CD4-positive, alpha-beta memory T cell (primary cell): Measurements from ENCODE around the gene SLC27A5. TPM values are rescaled to one million over a fixed set of nuclear protein-coding genes. Genes with fewer than 3 reads are reported as not detected.
A peak's percentile ranks its signal among the peaks of the same experiment; 100 is the strongest.
"Not testable (repeated sequence)": the region's sequence is repeated elsewhere in the genome, so short reads cannot be mapped to it uniquely, and the experiment has no call there.

Experiments
- CTCF ChIA-PET: fragments of 350-600 bp; sonication (Branson Sonifier 250); formaldehyde crosslinking; loops from one replicate; lab custom pipeline; 2021; ENCODE audit warnings: inconsistent platforms; ENCODE audit not compliant: partially characterized antibody; lab: Charles Lee
- POLR2A ChIA-PET: fragments of 350-600 bp; sonication (Branson Sonifier 250); formaldehyde crosslinking; loops from one replicate; lab custom pipeline; 2021; ENCODE audit not compliant: partially characterized antibody; lab: Charles Lee
- DNase-seq, 5 donors: peaks; one replicate each; pipeline versions ENCODE4 v3.0.0 to v3.0.0-alpha.2; 2020 to 2022; ENCODE audit warnings: mixed read lengths in 1 of 5
- H3K27ac ChIP-seq: one replicate; pipeline ENCODE4 v1.7.0; 2013; ENCODE audit warnings: low read depth, low read length
- H3K27me3 ChIP-seq: 2 replicates; pipeline ENCODE4 v1.7.0; 2013; ENCODE audit warnings: mild to moderate bottlenecking, low read length, moderate library complexity; ENCODE audit not compliant: insufficient read depth
- H3K36me3 ChIP-seq: 2 replicates; pipeline ENCODE4 v1.7.0; 2013; ENCODE audit warnings: mild to moderate bottlenecking, low read length, moderate library complexity; ENCODE audit not compliant: insufficient read depth
- H3K4me1 ChIP-seq: 2 replicates; pipeline ENCODE4 v1.7.0; 2013; ENCODE audit warnings: mild to moderate bottlenecking, low read length, moderate library complexity; ENCODE audit not compliant: insufficient read depth
- H3K4me3 ChIP-seq, 2 donors: one replicate each; pipeline ENCODE4 v1.7.0; 2013; ENCODE audit warnings: low read length in 2 of 2, mild to moderate bottlenecking in 1 of 2
- H3K9me3 ChIP-seq, 2 donors: one replicate each; pipeline ENCODE4 v1.7.0; 2013; ENCODE audit warnings: low read length in 2 of 2, control low read depth in 1 of 2; ENCODE audit not compliant: control insufficient read depth in 1 of 2
- H3K27ac Mint-ChIP-seq, 7 donors: one replicate each; pipeline ENCODE4 v1.8.0; 2020 to 2021; ENCODE audit warnings: mixed read lengths in 7 of 7, mild to moderate bottlenecking in 6 of 7, inconsistent platforms in 3 of 7, moderate library complexity in 3 of 7
- H3K27me3 Mint-ChIP-seq, 2 donors: one replicate each; pipeline ENCODE4 v1.8.0; 2020 to 2021; ENCODE audit warnings: mixed read lengths in 2 of 2
- H3K36me3 Mint-ChIP-seq, 2 donors: one replicate each; pipeline ENCODE4 v1.8.0; 2020 to 2021; ENCODE audit warnings: mixed read lengths in 2 of 2, inconsistent platforms in 1 of 2, mild to moderate bottlenecking in 1 of 2
- H3K4me1 Mint-ChIP-seq, 4 donors: one replicate each; pipeline ENCODE4 v1.8.0; 2020 to 2021; ENCODE audit warnings: mixed read lengths in 4 of 4, mild to moderate bottlenecking in 1 of 4
- H3K4me3 Mint-ChIP-seq, 8 donors: one replicate each; pipeline ENCODE4 v1.8.0; 2020 to 2021; ENCODE audit warnings: mixed read lengths in 8 of 8, mild to moderate bottlenecking in 7 of 8, moderate library complexity in 6 of 8, inconsistent platforms in 3 of 8
- H3K9me3 Mint-ChIP-seq, 8 donors: one replicate each; pipeline ENCODE4 v1.8.0; 2020 to 2021; ENCODE audit warnings: mixed read lengths in 8 of 8, mild to moderate bottlenecking in 5 of 8, inconsistent platforms in 3 of 8, moderate library complexity in 1 of 8
- intact Hi-C: fragments of 100-400 bp; cut with micrococcal nuclease; formaldehyde crosslinking; loops from one replicate; pipeline ENCODE4 v1.15.1; 2023
- polyA plus RNA-seq, 2 donors: library from polyadenylated mRNA; unstranded; fragments of 300-500 nt; fragmentation: Illumina TruSeq; gene quantifications; one replicate each; pipeline ENCODE4 v1.2.3, GENCODE V29; 2021
- total RNA-seq, 2 experiments: library from RNA; stranded (reverse); gene quantifications; one replicate each; pipeline ENCODE4 v1.2.3, GENCODE V29; 2021

SLC27A5 gene
- total and polyA plus RNA-seq, 4 experiments from 2014 or later: 10.5 to 23.6 (median 14.1) TPM

GRCh38 chr19:58470837-58471543, 40.8 kb downstream of the SLC27A5 start:
- peaks cover 17 to 49% (median 33%) of the 10 kb centered on the region in 4 donors for H3K4me1 Mint-ChIP-seq
- peaks cover 4 to 30% of the 10 kb centered on the region in 2 donors for H3K36me3 Mint-ChIP-seq
- POLR2A ChIA-PET, H3K27me3 Mint-ChIP-seq, H3K4me3 ChIP-seq, intact Hi-C loops, DNase-seq, H3K27me3 ChIP-seq, H3K27ac ChIP-seq, H3K36me3 ChIP-seq, H3K9me3 ChIP-seq, H3K9me3 Mint-ChIP-seq, CTCF ChIA-PET: not testable (repeated sequence)
- H3K4me1 ChIP-seq: peaks cover 28% of the 10 kb centered on the region
- H3K4me3 Mint-ChIP-seq: peak overlapping the region in 1 of 8 donors; percentile 61
- peak overlapping the region in 3 of 7 donors; percentile 8 to 54 (median 36) for H3K27ac Mint-ChIP-seq

GRCh38 chr19:58469241-58470013, 42.4 kb downstream of the SLC27A5 start:
- H3K27ac Mint-ChIP-seq: peak overlapping the region in 2 of 7 donors; percentile 80 to 83
- H3K36me3 ChIP-seq: peaks cover 8% of the 10 kb centered on the region
- peaks cover 20% of the 10 kb centered on the region for H3K4me1 ChIP-seq
- H3K9me3 Mint-ChIP-seq: no peaks in the 10 kb centered on the region
- intact Hi-C loops: no loop called here
- H3K27me3 ChIP-seq: no peaks in the 10 kb centered on the region
- H3K4me3 Mint-ChIP-seq: peak overlapping the region in 4 of 8 donors; percentile 2 to 91 (median 66)
- ChIA-PET CTCF (no interaction called here), POLR2A (interaction anchor here (1.5 kb wide), 1 partner anchor 61 kb away, joined by 3 read pairs; the partner anchor contains the start of gene ZNF584)
- no peak overlapping the region for H3K27ac ChIP-seq
- H3K27me3 Mint-ChIP-seq: no peaks in the 10 kb centered on the region
- H3K9me3 ChIP-seq: no peaks in the 10 kb centered on the region
- H3K36me3 Mint-ChIP-seq: peaks cover 4 to 26% of the 10 kb centered on the region in 2 donors
- peaks cover 13 to 39% (median 22%) of the 10 kb centered on the region in 4 donors for H3K4me1 Mint-ChIP-seq
- no peak overlapping the region for H3K4me3 ChIP-seq
- no peak for DNase-seq

GRCh38 chr19:58468216-58468839, 43.5 kb downstream of the SLC27A5 start:
- POLR2A ChIA-PET: interaction anchor here (0.6 to 1.1 kb wide), 2 partner anchors 7 to 75 kb away, joined by 3 read pairs; partner anchors contain the start of gene ZNF446
- H3K9me3 Mint-ChIP-seq: no peaks in the 10 kb centered on the region
- H3K36me3 ChIP-seq: peaks cover 8% of the 10 kb centered on the region
- H3K4me3 ChIP-seq: peak overlapping the region in 1 of 2 donors; percentile 9
- CTCF ChIA-PET: no interaction called here
- intact Hi-C loops: no loop called here
- no peak for DNase-seq
- no peaks in the 10 kb centered on the region for H3K27me3 ChIP-seq
- H3K27me3 Mint-ChIP-seq: peaks cover 0 to 1% of the 10 kb centered on the region in 2 donors
- no peaks in the 10 kb centered on the region for H3K9me3 ChIP-seq
- peak overlapping the region; percentile 80 to 91 (median 87) for H3K4me3 Mint-ChIP-seq
- H3K27ac ChIP-seq: no peak overlapping the region
- peaks cover 14 to 32% (median 22%) of the 10 kb centered on the region in 4 donors for H3K4me1 Mint-ChIP-seq
- H3K27ac Mint-ChIP-seq: peak overlapping the region; percentile 5 to 93 (median 85)
- H3K4me1 ChIP-seq: peaks cover 20% of the 10 kb centered on the region
- H3K36me3 Mint-ChIP-seq: peaks cover 4 to 26% of the 10 kb centered on the region in 2 donors

GRCh38 chr19:58466760-58467589, 44.8 kb downstream of the SLC27A5 start, which contains the start of gene ZNF324:
Gene ZNF324 (plus strand): TSS chr19:58467080. CDS start chr19:58469186, 2,106 bp downstream.
- Histone ChIP-seq H3K9me3 (no peaks in the 10 kb centered on the region), H3K4me3 (peak within 1 kb of the TSS; percentile 52 to 83), H3K36me3 (peaks cover 4% of the 10 kb centered on the region), H3K27ac (peak within 1 kb of the TSS; percentile 92), H3K4me1 (peaks cover 20% of the 10 kb centered on the region), H3K27me3 (no peaks in the 10 kb centered on the region)
- peaks cover 0 to 1% of the 10 kb centered on the region in 2 donors for H3K27me3 Mint-ChIP-seq
- intact Hi-C loops: loop anchor here (1.0 to 2.0 kb wide), 8 partner anchors 8 to 284 kb away; partner anchors contain the start of genes ZNF132, ZNF274, ZNF324B and ZNF837
- ChIA-PET CTCF (no interaction called here), POLR2A (interaction anchor here (0.6 to 2.0 kb wide), 5 partner anchors 8 to 53 kb away, joined by 3 to 8 read pairs (median 5); partner anchors contain the start of genes ZBTB45, ZNF324B and ZNF446)
- DNase-seq: peak; percentile 94 to 96 (median 95)
- peak within 1 kb of the TSS; percentile 80 to 93 (median 91) for H3K27ac Mint-ChIP-seq
- H3K36me3 Mint-ChIP-seq: peaks cover under 1 to 15% of the 10 kb centered on the region in 2 donors
- H3K4me1 Mint-ChIP-seq: peaks cover 14 to 32% (median 22%) of the 10 kb centered on the region in 4 donors
- no peaks in the 10 kb centered on the region for H3K9me3 Mint-ChIP-seq
- H3K4me3 Mint-ChIP-seq: peak within 1 kb of the TSS; percentile 82 to 91 (median 87)

GRCh38 chr19:58466089-58466759, 45.6 kb downstream of the SLC27A5 start:
- no peak overlapping the region for H3K27ac ChIP-seq
- peaks cover 4% of the 10 kb centered on the region for H3K36me3 ChIP-seq
- Mint-ChIP-seq H3K27ac (peak overlapping the region in 6 of 7 donors; percentile 31 to 92 (median 88)), H3K27me3 (peaks cover 0 to 1% of the 10 kb centered on the region in 2 donors), H3K4me3 (peak overlapping the region; percentile 82 to 91 (median 87)), H3K9me3 (no peaks in the 10 kb centered on the region), H3K36me3 (peaks cover 0 to 15% of the 10 kb centered on the region in 2 donors), H3K4me1 (peaks cover 14 to 32% (median 22%) of the 10 kb centered on the region in 4 donors)
- intact Hi-C loops: loop anchor here (1.0 to 2.0 kb wide), 6 partner anchors 9 to 283 kb away; partner anchors contain the start of genes ZNF132, ZNF274 and ZNF324B
- ChIA-PET POLR2A (interaction anchor here (0.5 to 2.0 kb wide), 7 partner anchors 9 to 84 kb away, joined by 3 to 8 read pairs (median 5); partner anchors contain the start of genes TRIM28, ZBTB45, ZNF132 and ZNF324B), CTCF (no interaction called here)
- no peak for DNase-seq
- peak overlapping the region; percentile 47 to 83 for H3K4me3 ChIP-seq
- H3K27me3 ChIP-seq: no peaks in the 10 kb centered on the region
- no peaks in the 10 kb centered on the region for H3K9me3 ChIP-seq
- peaks cover 20% of the 10 kb centered on the region for H3K4me1 ChIP-seq

GRCh38 chr19:58460039-58460438, 51.8 kb downstream of the SLC27A5 start:
- peaks cover 0 to 1% of the 10 kb centered on the region in 2 donors for H3K27me3 Mint-ChIP-seq
- no peaks in the 10 kb centered on the region for H3K27me3 ChIP-seq
- no peak for DNase-seq
- POLR2A ChIA-PET: no interaction called here
- peaks cover 0 to 1% (median 0%) of the 10 kb centered on the region in 8 donors for H3K9me3 Mint-ChIP-seq
- H3K4me1 ChIP-seq: no peaks in the 10 kb centered on the region
- H3K27ac ChIP-seq: no peak overlapping the region
- no peak overlapping the region for H3K4me3 ChIP-seq
- H3K27ac Mint-ChIP-seq: no peak overlapping the region
- H3K4me1 Mint-ChIP-seq: peaks cover 0 to 7% (median under 1%) of the 10 kb centered on the region in 4 donors
- H3K4me3 Mint-ChIP-seq: no peak overlapping the region
- intact Hi-C loops: no loop called here
- peaks cover 8 to 9% of the 10 kb centered on the region in 2 donors for H3K36me3 Mint-ChIP-seq
- peaks cover 4% of the 10 kb centered on the region for H3K36me3 ChIP-seq
- CTCF ChIA-PET: no interaction called here
- H3K9me3 ChIP-seq: no peaks in the 10 kb centered on the region
